SK-N-SH treated with all-trans-retinoic acid at 6 μM for 48 hours (cell line): ENCODE data around the gene KCNMB2.

Experiments used
- CSRNP3 ChIP-seq: fragments of 250-450 bp; sonication (Bioruptor Pico); IDR thresholded peaks from 2 replicates; pipeline ENCODE4 v1.5.1; 2021; ENCODE audit warnings: mild to moderate bottlenecking, moderate library complexity
- ZFP3 ChIP-seq: fragments of 250-450 bp; sonication (Bioruptor Pico); IDR thresholded peaks from 2 replicates; pipeline ENCODE4 v1.5.0; 2020; ENCODE audit warnings: mild to moderate bottlenecking, moderate library complexity

- TF ChIP-seq ZFP3: no peak
- no peak for TF ChIP-seq CSRNP3 (CRISPR knock-in tag)
These were observed 309.3 kb downstream of the KCNMB2 start for GRCh38 chr3:178845420-178846118.
